ENCODE measurements around the gene TRPM6.

GRCh38 chr9:74736646-74737045, 151.1 kb downstream of the TRPM6 start:
- no peak for TF ChIP-seq POLR2A (IDR thresholded peaks at IDR 0.05)
- TF ChIP-seq, protein P1, sequence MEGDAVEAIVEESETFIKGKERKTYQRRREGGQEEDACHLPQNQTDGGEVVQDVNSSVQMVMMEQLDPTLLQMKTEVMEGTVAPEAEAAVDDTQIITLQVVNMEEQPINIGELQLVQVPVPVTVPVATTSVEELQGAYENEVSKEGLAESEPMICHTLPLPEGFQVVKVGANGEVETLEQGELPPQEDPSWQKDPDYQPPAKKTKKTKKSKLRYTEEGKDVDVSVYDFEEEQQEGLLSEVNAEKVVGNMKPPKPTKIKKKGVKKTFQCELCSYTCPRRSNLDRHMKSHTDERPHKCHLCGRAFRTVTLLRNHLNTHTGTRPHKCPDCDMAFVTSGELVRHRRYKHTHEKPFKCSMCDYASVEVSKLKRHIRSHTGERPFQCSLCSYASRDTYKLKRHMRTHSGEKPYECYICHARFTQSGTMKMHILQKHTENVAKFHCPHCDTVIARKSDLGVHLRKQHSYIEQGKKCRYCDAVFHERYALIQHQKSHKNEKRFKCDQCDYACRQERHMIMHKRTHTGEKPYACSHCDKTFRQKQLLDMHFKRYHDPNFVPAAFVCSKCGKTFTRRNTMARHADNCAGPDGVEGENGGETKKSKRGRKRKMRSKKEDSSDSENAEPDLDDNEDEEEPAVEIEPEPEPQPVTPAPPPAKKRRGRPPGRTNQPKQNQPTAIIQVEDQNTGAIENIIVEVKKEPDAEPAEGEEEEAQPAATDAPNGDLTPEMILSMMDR (IDR thresholded peaks at IDR 0.05) = no peak

Data from testis (tissue), 2 donors.